ENCODE measurements around the gene DNASE1L1. TPM values are rescaled to one million over a fixed set of nuclear protein-coding genes. Genes with fewer than 3 reads are reported as not detected.

DNASE1L1 gene
- total RNA-seq, 1 experiment from 2014 or later: 16.2 TPM

GRCh38 chrX:154363706-154364439, 45.2 kb downstream of the DNASE1L1 start (continued):
- TF ChIP-seq ATF3 (CRISPR knock-in tag; conservative IDR thresholded peaks at IDR 0.05) (no peak), ZBTB21 (CRISPR knock-in tag; IDR thresholded peaks at IDR 0.05; ENCODE audit: borderline replicate concordance) (no peak), MLX (CRISPR knock-in tag; IDR thresholded peaks at IDR 0.05) (no peak), IRF2 (CRISPR knock-in tag; IDR thresholded peaks at IDR 0.05; ENCODE audit: borderline replicate concordance, low read depth) (no peak), PREB (CRISPR knock-in tag; IDR thresholded peaks at IDR 0.05; ENCODE audit: borderline replicate concordance) (no peak), ATF1 (CRISPR knock-in tag; IDR thresholded peaks at IDR 0.05) (no peak), SP1 (CRISPR knock-in tag; conservative IDR thresholded peaks at IDR 0.05) (no peak)

GRCh38 chrX:154362085-154362742, 46.8 kb downstream of the DNASE1L1 start:
- H3K36me3 Mint-ChIP-seq: peaks cover 55% of the 10 kb centered on the region
- no peak for DNase-seq (ENCODE audit: low spot score)
- ChIA-PET CTCF (no interaction called here), POLR2A (no interaction called here)
- H3K27me3 Mint-ChIP-seq (ENCODE audit: low read depth): no peaks in the 10 kb centered on the region
- H3K4me3 Mint-ChIP-seq: no peak overlapping the region
- no peaks in the 10 kb centered on the region for H3K4me1 Mint-ChIP-seq
- H3K9me3 Mint-ChIP-seq: no peaks in the 10 kb centered on the region
- no peak for ATAC-seq
- no peak overlapping the region for H3K27ac Mint-ChIP-seq
- TF ChIP-seq RORB (CRISPR knock-in tag; IDR thresholded peaks at IDR 0.05): no peak
- TF ChIP-seq ATF2 (CRISPR knock-in tag; IDR thresholded peaks at IDR 0.05; ENCODE audit: borderline replicate concordance, low read depth): no peak
- no peak for TF ChIP-seq ZNF121 (CRISPR knock-in tag; IDR thresholded peaks at IDR 0.05)
- TF ChIP-seq RELA (CRISPR knock-in tag; IDR thresholded peaks at IDR 0.05; ENCODE audit: borderline replicate concordance): no peak
- no peak for TF ChIP-seq E2F5 (CRISPR knock-in tag; IDR thresholded peaks at IDR 0.05)
- no peak for TF ChIP-seq MXD4 (CRISPR knock-in tag; IDR thresholded peaks at IDR 0.05; ENCODE audit: borderline replicate concordance)
- TF ChIP-seq AFF4 (CRISPR knock-in tag; IDR thresholded peaks at IDR 0.05; ENCODE audit: borderline replicate concordance): no peak
- TF ChIP-seq PRDM15 (CRISPR knock-in tag; IDR thresholded peaks at IDR 0.05): no peak
- TF ChIP-seq ETV6 (CRISPR knock-in tag; IDR thresholded peaks at IDR 0.05): no peak
- no peak for TF ChIP-seq ZSCAN18 (CRISPR knock-in tag; IDR thresholded peaks at IDR 0.05)
- no peak for TF ChIP-seq IRF1 (CRISPR knock-in tag; IDR thresholded peaks at IDR 0.05)
- no peak for TF ChIP-seq PRRX2 (CRISPR knock-in tag; IDR thresholded peaks at IDR 0.05)

Measured in WTC11 (cell line).